ENCODE results near the gene NGLY1. TPM values are rescaled to one million over a fixed set of nuclear protein-coding genes. Genes with fewer than 3 reads are reported as not detected.

Gene NGLY1
- total RNA-seq, 1 donor from 2014 or later: 31.7 TPM

- no peak overlapping the region for H3K4me3 ChIP-seq
- no peak for DNase-seq (ENCODE audit: extremely low spot score in 2 of 2)
- no peak for TF ChIP-seq POLR2AphosphoS5 (IDR thresholded peaks at IDR 0.05; ENCODE audit: insufficient read depth in 1 of 2, low read depth in 1 of 2)
- no peak for TF ChIP-seq POLR2A (IDR thresholded peaks at IDR 0.05)
- no peak for TF ChIP-seq CTCF (IDR thresholded peaks at IDR 0.05)
- no peaks in the 10 kb centered on the region for H3K36me3 ChIP-seq
- H3K4me1 ChIP-seq: no peaks in the 10 kb centered on the region
- no peak overlapping the region for H3K27ac ChIP-seq
- intact Hi-C loops (cut with DNase I): no loop called here
- H3K27me3 ChIP-seq: no peaks in the 10 kb centered on the region
- H3K9me3 ChIP-seq: no peaks in the 10 kb centered on the region
Observed at GRCh38 chr3:25679642-25680302, 103.5 kb downstream of the NGLY1 start.

- TF ChIP-seq POLR2AphosphoS5 (IDR thresholded peaks at IDR 0.05; ENCODE audit: insufficient read depth in 1 of 2, low read depth in 1 of 2): no peak
- H3K9me3 ChIP-seq: no peaks in the 10 kb centered on the region
- no peaks in the 10 kb centered on the region for H3K4me1 ChIP-seq
- no peak for DNase-seq (ENCODE audit: extremely low spot score in 2 of 2)
- no peak overlapping the region for H3K4me3 ChIP-seq
- no peaks in the 10 kb centered on the region for H3K27me3 ChIP-seq
- intact Hi-C loops (cut with DNase I): no loop called here
- no peaks in the 10 kb centered on the region for H3K36me3 ChIP-seq
- H3K27ac ChIP-seq: no peak overlapping the region
Observed at GRCh38 chr3:25679166-25679565, 104.1 kb downstream of the NGLY1 start.

GRCh38 chr3:25678581-25678980, 104.7 kb downstream of the NGLY1 start:
- no peaks in the 10 kb centered on the region for H3K9me3 ChIP-seq
- no peaks in the 10 kb centered on the region for H3K36me3 ChIP-seq
- DNase-seq (ENCODE audit: extremely low spot score in 2 of 2): no peak
- no peaks in the 10 kb centered on the region for H3K4me1 ChIP-seq
- intact Hi-C loops (cut with DNase I): no loop called here
- H3K27me3 ChIP-seq: no peaks in the 10 kb centered on the region
- H3K27ac ChIP-seq: no peak overlapping the region
- TF ChIP-seq CTCF (IDR thresholded peaks at IDR 0.05): no peak
- TF ChIP-seq POLR2A (IDR thresholded peaks at IDR 0.05): no peak
- TF ChIP-seq POLR2AphosphoS5 (IDR thresholded peaks at IDR 0.05; ENCODE audit: insufficient read depth in 1 of 2, low read depth in 1 of 2): no peak
- H3K4me3 ChIP-seq: no peak overlapping the region

DNA sequence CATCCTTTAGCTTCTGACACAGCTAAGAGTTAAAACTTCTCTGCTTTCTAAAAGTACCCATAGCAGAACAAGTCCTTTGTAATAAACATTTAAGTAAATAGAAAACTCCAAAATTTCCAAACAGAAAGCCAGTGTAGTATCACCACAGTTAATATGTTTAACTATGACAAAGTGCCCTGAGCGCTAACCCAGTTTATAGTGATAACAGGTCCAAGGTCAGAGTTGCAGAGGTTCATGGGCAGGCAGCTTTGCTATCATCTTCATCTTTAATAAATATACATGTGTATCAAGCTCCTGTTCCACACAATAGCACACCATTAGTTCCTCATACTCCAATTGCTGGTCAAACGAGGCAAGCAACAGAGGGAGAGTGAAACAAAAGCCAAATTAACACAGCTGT, 106.1 kb downstream of the NGLY1 start:
- no peaks in the 10 kb centered on the region for H3K36me3 ChIP-seq
- no peak overlapping the region for H3K4me3 ChIP-seq
- intact Hi-C loops (cut with DNase I): no loop called here
- TF ChIP-seq POLR2AphosphoS5 (IDR thresholded peaks at IDR 0.05; ENCODE audit: insufficient read depth in 1 of 2, low read depth in 1 of 2) (no peak), CTCF (IDR thresholded peaks at IDR 0.05) (no peak), POLR2A (IDR thresholded peaks at IDR 0.05) (no peak)
- H3K9me3 ChIP-seq: no peaks in the 10 kb centered on the region
- no peaks in the 10 kb centered on the region for H3K4me1 ChIP-seq
- H3K27me3 ChIP-seq: no peaks in the 10 kb centered on the region
- no peak overlapping the region for H3K27ac ChIP-seq
- no peak for DNase-seq (ENCODE audit: extremely low spot score in 2 of 2)

GRCh38 chr3:25674670-25675069, 108.6 kb downstream of the NGLY1 start:
- Histone ChIP-seq H3K27me3 (no peaks in the 10 kb centered on the region), H3K36me3 (no peaks in the 10 kb centered on the region), H3K27ac (no peak overlapping the region), H3K4me1 (no peaks in the 10 kb centered on the region), H3K9me3 (no peaks in the 10 kb centered on the region), H3K4me3 (no peak overlapping the region)
- intact Hi-C loops (cut with DNase I): no loop called here
- TF ChIP-seq POLR2A (IDR thresholded peaks at IDR 0.05) (no peak), CTCF (IDR thresholded peaks at IDR 0.05) (no peak), POLR2AphosphoS5 (IDR thresholded peaks at IDR 0.05; ENCODE audit: insufficient read depth in 1 of 2, low read depth in 1 of 2) (no peak)
- no peak for DNase-seq (ENCODE audit: extremely low spot score in 2 of 2)
